K562 (cell line): Measurements from ENCODE around the gene DCAF4. TPM values are rescaled to one million over a fixed set of nuclear protein-coding genes. Genes with fewer than 3 reads are reported as not detected.
A peak's percentile ranks its signal among the peaks of the same experiment; 100 is the strongest.

Source experiments
- CBX3 ChIP-seq, 2 experiments: IDR thresholded peaks; 1 replicate in 1 of 2; 2 replicates in 1 of 2; pipeline ENCODE4 v1.6.1; 2012; ENCODE audit warnings: inconsistent platforms in 2 of 2, low read length in 2 of 2, borderline replicate concordance in 1 of 2, control low read depth in 1 of 2
- HBP1 ChIP-seq: fragments of 450-650 bp; formaldehyde crosslinking; IDR thresholded peaks from 2 replicates; pipeline ENCODE4 v1.4.0; 2022; ENCODE audit warnings: missing genetic modification characterization
- HDAC3 ChIP-seq: fragments of 450-650 bp; IDR thresholded peaks from 2 replicates; pipeline ENCODE4 v1.6.1; 2018; ENCODE audit warnings: borderline replicate concordance, mild to moderate bottlenecking, moderate library complexity; ENCODE audit not compliant: partially characterized antibody
- MAFF ChIP-seq: IDR thresholded peaks from 2 replicates; pipeline ENCODE4 v1.6.1; 2012; ENCODE audit warnings: low read length, improper control_type of control experiment
- MYBL2 ChIP-seq, 2 experiments: fragments of 450-650 bp in 1 of 2; sonication (generic) in 1 of 2; formaldehyde crosslinking in 1 of 2; IDR thresholded peaks; 2 replicates each; pipeline versions ENCODE4 v1.6.1 to v1.8.1; 2017 to 2022; ENCODE audit warnings: borderline replicate concordance in 1 of 2, inconsistent platforms in 1 of 2, low read depth in 1 of 2, mild to moderate bottlenecking in 1 of 2, missing genetic modification reagents in 1 of 2, moderate library complexity in 1 of 2
- PHF20 ChIP-seq: fragments of 450-650 bp; IDR thresholded peaks from 2 replicates; pipeline ENCODE4 v1.6.1; 2018; ENCODE audit not compliant: partially characterized antibody
- POLR3A ChIP-seq: IDR thresholded peaks from 2 replicates; pipeline ENCODE4 v1.6.1; 2011; ENCODE audit warnings: borderline replicate concordance, mild to moderate bottlenecking, moderate library complexity; ENCODE audit not compliant: insufficient read length, insufficient read depth; ENCODE audit errors: extremely low read depth
- POU5F1 ChIP-seq: fragments of 150-350 bp; IDR thresholded peaks from 2 replicates; pipeline ENCODE4 v1.6.1; 2014; ENCODE audit warnings: borderline replicate concordance, low read length, low read depth, mild to moderate bottlenecking; ENCODE audit not compliant: partially characterized antibody
- PPARD ChIP-seq: fragments of 250-450 bp; sonication (Bioruptor Pico); IDR thresholded peaks from 2 replicates; pipeline ENCODE4 v1.8.0; 2022; ENCODE audit warnings: inconsistent platforms, mild to moderate bottlenecking, moderate library complexity
- TRIM28 ChIP-seq: fragments of 450-650 bp; IDR thresholded peaks from 2 replicates; pipeline ENCODE4 v1.6.1; 2017
- ZNF239 ChIP-seq: fragments of 250-450 bp; sonication (Bioruptor Pico); IDR thresholded peaks from 2 replicates; pipeline ENCODE4 v1.4.0; 2020; ENCODE audit warnings: mild to moderate bottlenecking
- ZNF316 ChIP-seq: fragments of 450-650 bp; IDR thresholded peaks from 2 replicates; pipeline ENCODE4 v1.6.1; 2016
- ZNF717 ChIP-seq: fragments of 250-450 bp; sonication (Bioruptor Pico); IDR thresholded peaks from 2 replicates; pipeline ENCODE4 v1.5.0; 2021
- polyA plus RNA-seq, 8 experiments: library from polyadenylated mRNA; depleted of rRNA in 4 of 8; stranded (reverse) in 5 of 8; unstranded in 3 of 8; fragments of >200 nt; fragmentation: Nextera tagmentation in 2 of 8; fragmentation: Illumina TruSeq in 1 of 8; extraction: Ambion mirVana in 2 of 8; extraction: Trizol in 1 of 8; gene quantifications; 2 replicates each; pipeline versions ENCODE4 v1.2.1 to v1.2.3, GENCODE V29; 2011 to 2014; ENCODE audit warnings: inconsistent platforms in 1 of 8, missing spikeins in 1 of 8
- total RNA-seq, 7 experiments: library from RNA; depleted of rRNA in 6 of 7; stranded (reverse); fragments of >200 nt in 6 of 7; fragmentation: Illumina TruSeq in 2 of 7; extraction: Trizol in 2 of 7; gene quantifications; 2 replicates each; pipeline versions ENCODE4 v1.2.1 to v1.2.3, GENCODE V29; 2011 to 2021; ENCODE audit warnings: low replicate concordance in 1 of 7
- TF ChIP-seq, protein P1 (sequence below): fragments of 450-650 bp; IDR thresholded peaks from 2 replicates; pipeline ENCODE4 v1.6.1; 2017; ENCODE audit warnings: mild to moderate bottlenecking, moderate library complexity
- TF ChIP-seq, protein P2 (sequence below): fragments of 150-350 bp; conservative IDR thresholded peaks from 2 replicates; pipeline ENCODE4 v1.6.1; 2014; ENCODE audit warnings: low read length
- TF ChIP-seq, protein P3 (sequence below): fragments of 450-650 bp; IDR thresholded peaks from one replicate; pipeline ENCODE4 v1.6.1; 2018; ENCODE audit warnings: mild to moderate bottlenecking, moderate library complexity; ENCODE audit not compliant: partially characterized antibody
- TF ChIP-seq, protein P4 (sequence below), 2 experiments: IDR thresholded peaks in 1 of 2; conservative IDR thresholded peaks in 1 of 2; 2 replicates each; pipeline ENCODE4 v1.6.1; 2016; ENCODE audit warnings: low read depth in 2 of 2, mild to moderate bottlenecking in 1 of 2, missing compliant biosample characterization in 1 of 2, missing genetic modification characterization in 1 of 2, moderate library complexity in 1 of 2

The DCAF4 gene
- total and polyA plus RNA-seq, 9 of the 15 experiments (the other 6 are each of a cell fraction or from before 2014, with no cell fraction given) = 2.7 to 49.2 (median 22.9) TPM

DNA sequence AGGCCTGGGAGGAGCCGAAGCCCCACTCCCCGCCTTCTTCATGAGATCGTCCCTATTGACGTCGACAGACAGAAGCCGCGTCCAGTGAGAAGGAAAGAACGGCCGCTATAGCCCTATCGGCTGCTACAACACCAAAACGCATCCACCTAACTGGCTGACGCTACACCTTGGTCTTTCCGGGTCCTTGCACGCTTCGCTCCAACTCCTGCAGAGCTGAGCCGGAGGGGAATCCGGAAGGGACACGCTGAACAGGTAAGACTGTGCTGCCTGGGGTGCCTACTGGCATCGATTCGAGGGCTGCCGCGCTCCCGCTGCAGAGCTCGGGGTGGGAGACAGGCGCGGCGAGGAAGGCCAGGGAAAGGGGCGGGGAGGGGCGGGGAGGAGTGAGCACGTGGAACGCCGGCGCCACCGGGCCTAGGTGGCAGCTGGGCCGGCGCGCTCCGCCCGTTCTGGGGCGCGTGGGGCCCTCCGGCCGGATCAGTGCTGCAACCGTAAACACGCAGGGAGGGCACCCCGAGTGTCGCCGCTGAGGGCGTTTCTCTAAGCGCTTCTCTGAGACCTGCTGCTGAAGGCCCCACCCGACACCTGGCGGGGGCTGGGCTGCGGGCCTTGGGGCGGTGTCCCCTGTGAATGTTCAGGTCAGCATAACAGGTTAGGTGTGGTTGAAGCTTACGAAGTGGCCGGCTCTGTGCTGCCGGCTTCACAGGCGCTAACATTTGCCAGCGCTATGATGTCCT is at the start of gene DCAF4 (continued):
- TF ChIP-seq ZNF239 (CRISPR knock-in tag) (no peak), POU5F1 (no peak), ZNF316 (peak; percentile 53), MYBL2 (IDR thresholded peaks at IDR 0.05; ENCODE audit: low read depth) (no peak), MYBL2 (CRISPR knock-in tag; IDR thresholded peaks at IDR 0.05; ENCODE audit: borderline replicate concordance) (no peak), POLR3A (no peak), HDAC3 (no peak), CBX3 (IDR thresholded peaks at IDR 0.05; ENCODE audit: borderline replicate concordance in 1 of 2, low read length in 2 of 2) (no peak), HBP1 (CRISPR knock-in tag) (no peak), PPARD (CRISPR knock-in tag) (no peak), PHF20 (peak; percentile 18), MAFF (no peak), TRIM28 (no peak), ZNF717 (CRISPR knock-in tag) (no peak)
- TF ChIP-seq, protein P1, sequence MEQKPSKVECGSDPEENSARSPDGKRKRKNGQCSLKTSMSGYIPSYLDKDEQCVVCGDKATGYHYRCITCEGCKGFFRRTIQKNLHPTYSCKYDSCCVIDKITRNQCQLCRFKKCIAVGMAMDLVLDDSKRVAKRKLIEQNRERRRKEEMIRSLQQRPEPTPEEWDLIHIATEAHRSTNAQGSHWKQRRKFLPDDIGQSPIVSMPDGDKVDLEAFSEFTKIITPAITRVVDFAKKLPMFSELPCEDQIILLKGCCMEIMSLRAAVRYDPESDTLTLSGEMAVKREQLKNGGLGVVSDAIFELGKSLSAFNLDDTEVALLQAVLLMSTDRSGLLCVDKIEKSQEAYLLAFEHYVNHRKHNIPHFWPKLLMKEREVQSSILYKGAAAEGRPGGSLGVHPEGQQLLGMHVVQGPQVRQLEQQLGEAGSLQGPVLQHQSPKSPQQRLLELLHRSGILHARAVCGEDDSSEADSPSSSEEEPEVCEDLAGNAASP = no peak
- TF ChIP-seq, protein P2, sequence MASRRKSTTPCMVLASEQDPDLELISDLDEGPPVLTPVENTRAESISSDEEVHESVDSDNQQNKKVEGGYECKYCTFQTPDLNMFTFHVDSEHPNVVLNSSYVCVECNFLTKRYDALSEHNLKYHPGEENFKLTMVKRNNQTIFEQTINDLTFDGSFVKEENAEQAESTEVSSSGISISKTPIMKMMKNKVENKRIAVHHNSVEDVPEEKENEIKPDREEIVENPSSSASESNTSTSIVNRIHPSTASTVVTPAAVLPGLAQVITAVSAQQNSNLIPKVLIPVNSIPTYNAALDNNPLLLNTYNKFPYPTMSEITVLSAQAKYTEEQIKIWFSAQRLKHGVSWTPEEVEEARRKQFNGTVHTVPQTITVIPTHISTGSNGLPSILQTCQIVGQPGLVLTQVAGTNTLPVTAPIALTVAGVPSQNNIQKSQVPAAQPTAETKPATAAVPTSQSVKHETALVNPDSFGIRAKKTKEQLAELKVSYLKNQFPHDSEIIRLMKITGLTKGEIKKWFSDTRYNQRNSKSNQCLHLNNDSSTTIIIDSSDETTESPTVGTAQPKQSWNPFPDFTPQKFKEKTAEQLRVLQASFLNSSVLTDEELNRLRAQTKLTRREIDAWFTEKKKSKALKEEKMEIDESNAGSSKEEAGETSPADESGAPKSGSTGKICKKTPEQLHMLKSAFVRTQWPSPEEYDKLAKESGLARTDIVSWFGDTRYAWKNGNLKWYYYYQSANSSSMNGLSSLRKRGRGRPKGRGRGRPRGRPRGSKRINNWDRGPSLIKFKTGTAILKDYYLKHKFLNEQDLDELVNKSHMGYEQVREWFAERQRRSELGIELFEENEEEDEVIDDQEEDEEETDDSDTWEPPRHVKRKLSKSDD = no peak
- TF ChIP-seq, protein P3, sequence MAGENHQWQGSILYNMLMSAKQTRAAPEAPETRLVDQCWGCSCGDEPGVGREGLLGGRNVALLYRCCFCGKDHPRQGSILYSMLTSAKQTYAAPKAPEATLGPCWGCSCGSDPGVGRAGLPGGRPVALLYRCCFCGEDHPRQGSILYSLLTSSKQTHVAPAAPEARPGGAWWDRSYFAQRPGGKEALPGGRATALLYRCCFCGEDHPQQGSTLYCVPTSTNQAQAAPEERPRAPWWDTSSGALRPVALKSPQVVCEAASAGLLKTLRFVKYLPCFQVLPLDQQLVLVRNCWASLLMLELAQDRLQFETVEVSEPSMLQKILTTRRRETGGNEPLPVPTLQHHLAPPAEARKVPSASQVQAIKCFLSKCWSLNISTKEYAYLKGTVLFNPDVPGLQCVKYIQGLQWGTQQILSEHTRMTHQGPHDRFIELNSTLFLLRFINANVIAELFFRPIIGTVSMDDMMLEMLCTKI = no peak
- TF ChIP-seq, protein P4, sequence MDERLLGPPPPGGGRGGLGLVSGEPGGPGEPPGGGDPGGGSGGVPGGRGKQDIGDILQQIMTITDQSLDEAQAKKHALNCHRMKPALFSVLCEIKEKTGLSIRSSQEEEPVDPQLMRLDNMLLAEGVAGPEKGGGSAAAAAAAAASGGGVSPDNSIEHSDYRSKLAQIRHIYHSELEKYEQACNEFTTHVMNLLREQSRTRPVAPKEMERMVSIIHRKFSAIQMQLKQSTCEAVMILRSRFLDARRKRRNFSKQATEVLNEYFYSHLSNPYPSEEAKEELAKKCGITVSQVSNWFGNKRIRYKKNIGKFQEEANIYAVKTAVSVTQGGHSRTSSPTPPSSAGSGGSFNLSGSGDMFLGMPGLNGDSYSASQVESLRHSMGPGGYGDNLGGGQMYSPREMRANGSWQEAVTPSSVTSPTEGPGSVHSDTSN (CRISPR knock-in tag; IDR thresholded peaks at IDR 0.05; ENCODE audit: low read depth) = peak; percentile 72
- TF ChIP-seq, protein P4 (tag; conservative IDR thresholded peaks at IDR 0.05; ENCODE audit: low read depth) = peak; percentile 95
